Measurements from ENCODE around the gene LAD1. TPM values are rescaled to one million over a fixed set of nuclear protein-coding genes. Genes with fewer than 3 reads are reported as not detected.

Gene LAD1
- polyA plus RNA-seq, 3 donors, result not detected

DNA sequence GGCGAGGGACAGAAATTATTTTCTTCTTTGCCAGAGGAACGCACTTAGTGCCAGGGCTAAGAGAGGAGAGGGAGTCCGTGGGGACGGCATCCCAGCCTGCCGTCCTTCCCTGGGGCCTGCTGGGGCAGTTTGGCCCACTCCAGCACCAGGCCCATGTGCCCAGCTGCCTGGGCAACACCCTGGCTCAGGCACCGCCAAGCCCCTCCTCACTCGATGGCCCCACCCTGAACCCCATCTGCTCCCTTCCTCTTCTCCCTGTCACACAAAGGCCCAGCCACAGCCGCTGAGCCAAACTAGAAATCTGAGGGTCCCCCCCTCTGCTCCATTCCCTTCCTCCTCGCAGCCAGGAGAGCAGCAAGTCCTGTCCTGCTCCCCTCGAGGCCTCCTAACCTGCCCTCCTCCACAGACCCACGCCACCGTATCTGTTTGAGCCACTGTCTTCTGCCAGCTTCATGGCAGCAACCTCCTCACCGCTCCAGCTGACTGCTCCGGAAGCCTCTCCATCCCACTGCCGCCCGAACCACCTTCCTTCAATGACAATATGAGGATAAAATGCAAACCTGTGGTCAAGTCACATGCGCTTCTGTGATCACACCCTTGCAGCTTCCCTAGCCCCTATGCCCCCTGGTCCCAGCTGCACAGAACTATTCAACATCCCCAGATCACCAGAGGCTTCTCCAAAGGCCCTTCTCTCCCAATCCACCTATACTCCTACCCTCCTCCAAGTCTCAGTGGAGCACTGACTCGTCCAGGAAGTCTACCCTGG is 30.8 kb upstream of the LAD1 start:
- TF ChIP-seq CTCF (IDR thresholded peaks at IDR 0.05), result no peak
- H3K4me3 ChIP-seq (replicated peaks in 1 of 3; ENCODE audit: low read depth in 2 of 3, low read length in 3 of 3), result no peak overlapping the region
- H4K20me1 ChIP-seq (ENCODE audit: insufficient read depth, low read length), result no peaks in the 10 kb centered on the region
- DNase-seq, result no peak
- H3K27ac Mint-ChIP-seq, result peak overlapping the region in 1 of 7 donors; percentile 45
- no peaks in the 10 kb centered on the region for H3K79me2 ChIP-seq (ENCODE audit: insufficient read depth, low read length)
- no peaks in the 10 kb centered on the region for H3K9me3 ChIP-seq (replicated peaks in 1 of 2; ENCODE audit: control insufficient read depth in 1 of 2, insufficient read depth in 1 of 2, low read length in 2 of 2)
- no peak overlapping the region for H2AFZ ChIP-seq (ENCODE audit: insufficient read depth, low read depth, low read length, poor library complexity, severe bottlenecking)
- no peaks in the 10 kb centered on the region for H3K27me3 ChIP-seq (ENCODE audit: control insufficient read depth in 2 of 2, insufficient read depth in 2 of 2, low read length in 2 of 2)
- intact Hi-C loops (cut with micrococcal nuclease), result loop anchor here in 1 of 2 donors (10.0 kb wide), 1 partner anchor 65 kb away; no protein-coding TSS in a partner anchor
- H3K36me3 Mint-ChIP-seq, result no peaks in the 10 kb centered on the region
- no peak overlapping the region for H3K27ac ChIP-seq (ENCODE audit: low read depth in 1 of 2, low read length in 2 of 2)
- peaks cover 0 to 6% of the 10 kb centered on the region in 2 donors for H3K4me1 ChIP-seq (ENCODE audit: control insufficient read depth in 1 of 2, insufficient read depth in 2 of 2, low read length in 2 of 2)
- no peak overlapping the region for H3K4me2 ChIP-seq (replicated peaks; ENCODE audit: extremely low read depth, low read length, poor library complexity, severe bottlenecking)
- WGBS (ENCODE audit: insufficient coverage), result 92% methylated on average over 17 of the region's 18 CpGs
- peaks cover 9% of the 10 kb centered on the region for H3K4me1 Mint-ChIP-seq
- H3K36me3 ChIP-seq (replicated peaks in 1 of 2; ENCODE audit: control insufficient read depth in 1 of 2, insufficient read depth in 2 of 2, low read length in 2 of 2), result no peaks in the 10 kb centered on the region
- H3K9me3 Mint-ChIP-seq, result no peaks in the 10 kb centered on the region
- no peak overlapping the region for H3K9ac ChIP-seq (ENCODE audit: insufficient read depth, low read length, poor library complexity, severe bottlenecking)
- peaks cover 4 to 10% (median 7%) of the 10 kb centered on the region in 3 donors for H3K27me3 Mint-ChIP-seq (ENCODE audit: low read depth in 3 of 3)
- H3K4me3 Mint-ChIP-seq, result no peak overlapping the region

DNA sequence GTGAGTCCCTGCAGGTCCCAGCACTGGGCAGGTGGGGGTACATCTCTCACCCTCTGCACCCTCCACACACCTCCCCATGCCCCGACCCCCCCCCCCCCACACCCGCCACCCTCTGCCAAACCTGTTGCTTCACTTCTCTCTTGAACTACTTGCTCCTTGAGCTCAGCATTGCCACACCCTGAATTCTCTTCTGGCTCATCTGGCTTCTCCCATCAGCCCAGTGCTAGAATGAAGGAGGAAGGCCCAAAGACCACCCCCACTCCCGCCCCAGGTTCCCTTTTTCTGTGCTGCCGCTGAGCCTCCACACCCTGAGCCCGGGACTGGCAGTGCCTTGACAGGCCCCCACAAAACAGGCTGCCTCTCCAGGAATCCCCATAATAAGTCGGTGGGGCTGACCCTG is 28.8 kb upstream of the LAD1 start:
- Mint-ChIP-seq H3K4me3 (no peak overlapping the region), H3K27me3 (ENCODE audit: low read depth in 3 of 3) (peaks cover 2 to 4% (median 3%) of the 10 kb centered on the region in 3 donors), H3K9me3 (peaks cover 0 to 2% (median 0%) of the 10 kb centered on the region in 7 donors), H3K27ac (no peak overlapping the region), H3K36me3 (no peaks in the 10 kb centered on the region), H3K4me1 (peaks cover 9% of the 10 kb centered on the region)
- Histone ChIP-seq H4K20me1 (ENCODE audit: insufficient read depth, low read length) (no peaks in the 10 kb centered on the region), H3K27me3 (ENCODE audit: control insufficient read depth in 2 of 2, insufficient read depth in 2 of 2, low read length in 2 of 2) (no peaks in the 10 kb centered on the region), H3K4me3 (replicated peaks in 1 of 3; ENCODE audit: low read depth in 2 of 3, low read length in 3 of 3) (no peak overlapping the region), H3K9ac (ENCODE audit: insufficient read depth, low read length, poor library complexity, severe bottlenecking) (no peak overlapping the region), H2AFZ (ENCODE audit: insufficient read depth, low read depth, low read length, poor library complexity, severe bottlenecking) (no peak overlapping the region), H3K36me3 (replicated peaks in 1 of 2; ENCODE audit: control insufficient read depth in 1 of 2, insufficient read depth in 2 of 2, low read length in 2 of 2) (no peaks in the 10 kb centered on the region), H3K9me3 (replicated peaks in 1 of 2; ENCODE audit: control insufficient read depth in 1 of 2, insufficient read depth in 1 of 2, low read length in 2 of 2) (no peaks in the 10 kb centered on the region), H3K4me1 (ENCODE audit: control insufficient read depth in 1 of 2, insufficient read depth in 2 of 2, low read length in 2 of 2) (peaks cover 0 to 6% of the 10 kb centered on the region in 2 donors), H3K27ac (ENCODE audit: low read depth in 1 of 2, low read length in 2 of 2) (no peak overlapping the region), H3K79me2 (ENCODE audit: insufficient read depth, low read length) (no peaks in the 10 kb centered on the region), H3K4me2 (replicated peaks; ENCODE audit: extremely low read depth, low read length, poor library complexity, severe bottlenecking) (no peak overlapping the region)
- no peak for DNase-seq
- TF ChIP-seq CTCF (IDR thresholded peaks at IDR 0.05), result no peak
- intact Hi-C loops (cut with micrococcal nuclease), result no loop called here
- no CpG with 5 or more reads among the region's 6 CpGs for WGBS (ENCODE audit: insufficient coverage)

Data from CD14-positive monocyte (primary cell).